IPS DF 6.9 (cell line): Measurements from ENCODE around the gene C19orf67.
"Not testable (repeated sequence)": the region's sequence is repeated elsewhere in the genome, so short reads cannot be mapped to it uniquely, and the experiment has no call there.

Experiments used
- DNase-seq: peaks from one replicate; pipeline ENCODE4 v3.0.0-alpha.2; 2013; ENCODE audit warnings: low read depth, low spot score
- H3K27ac ChIP-seq: one replicate; pipeline ENCODE4 v1.5.1; 2013; ENCODE audit warnings: low read length, control low read depth
- H3K27me3 ChIP-seq: 2 replicates; pipeline ENCODE4 v1.6.1; 2013; ENCODE audit warnings: mild to moderate bottlenecking, low read length; ENCODE audit not compliant: control insufficient read depth, insufficient read depth
- H3K36me3 ChIP-seq: 2 replicates; pipeline ENCODE4 v1.6.1; 2013; ENCODE audit warnings: low read length; ENCODE audit not compliant: control insufficient read depth, insufficient read depth
- H3K4me1 ChIP-seq: 2 replicates; pipeline ENCODE4 v1.6.1; 2013; ENCODE audit warnings: low read length; ENCODE audit not compliant: control insufficient read depth, insufficient read depth
- H3K4me3 ChIP-seq: 2 replicates; pipeline ENCODE4 v1.5.1; 2013; ENCODE audit warnings: mild to moderate bottlenecking, low read length
- H3K9me3 ChIP-seq: 2 replicates; pipeline ENCODE4 v1.6.1; 2013; ENCODE audit warnings: low read length, inconsistent platforms; ENCODE audit not compliant: control insufficient read depth, insufficient read depth
- WGBS: extraction: QIAGEN DNeasy Blood & Tissue Kit; methylation state at CpG from one replicate; pipeline ENCODE4 v1.1.7; 2013; ENCODE audit warnings: mixed read lengths, missing lambda C conversion rate; ENCODE audit not compliant: insufficient read length, insufficient coverage; 5-methylcytosine and 5-hydroxymethylcytosine counted together

C19orf67 gene

GRCh38 chr19:14056069-14056666 lies 29.4 kb downstream of the C19orf67 start:
- no peak for DNase-seq
- H3K36me3 ChIP-seq: no peaks in the 10 kb centered on the region
- H3K4me3 ChIP-seq: no peak overlapping the region
- H3K27ac ChIP-seq: no peak overlapping the region
- WGBS: no CpG with 5 or more reads among the region's 10 CpGs
- H3K27me3 ChIP-seq: peaks cover 6% of the 10 kb centered on the region; the same call in 1 of the 2 replicates
- no peaks in the 10 kb centered on the region for H3K9me3 ChIP-seq
- H3K4me1 ChIP-seq: no peaks in the 10 kb centered on the region

GRCh38 chr19:14055396-14055795 lies 30.2 kb downstream of the C19orf67 start:
- Histone ChIP-seq H3K4me1 (no peaks in the 10 kb centered on the region), H3K9me3 (no peaks in the 10 kb centered on the region), H3K4me3 (no peak overlapping the region), H3K36me3 (no peaks in the 10 kb centered on the region; the same call in 1 of the 2 replicates), H3K27ac (no peak overlapping the region), H3K27me3 (peaks cover 6% of the 10 kb centered on the region; the same call in 1 of the 2 replicates)
- WGBS: no CpG with 5 or more reads among the region's 3 CpGs
- no peak for DNase-seq

GRCh38 chr19:14054721-14055120 lies 30.9 kb downstream of the C19orf67 start:
- H3K4me1 ChIP-seq: no peaks in the 10 kb centered on the region
- H3K27me3 ChIP-seq: peaks cover 6% of the 10 kb centered on the region; the same call in 1 of the 2 replicates
- H3K9me3 ChIP-seq: no peaks in the 10 kb centered on the region
- DNase-seq: no peak
- WGBS: no CpG with 5 or more reads among the region's 11 CpGs
- no peak overlapping the region for H3K27ac ChIP-seq
- H3K36me3 ChIP-seq: no peaks in the 10 kb centered on the region; the same call in 1 of the 2 replicates
- H3K4me3 ChIP-seq: no peak overlapping the region

GRCh38 chr19:14054099-14054498 lies 31.5 kb downstream of the C19orf67 start:
- WGBS: no CpG with 5 or more reads among the region's 6 CpGs
- DNase-seq: no peak
- Histone ChIP-seq H3K9me3 (no peaks in the 10 kb centered on the region), H3K4me1 (no peaks in the 10 kb centered on the region), H3K4me3 (no peak overlapping the region), H3K36me3 (no peaks in the 10 kb centered on the region; the same call in 1 of the 2 replicates), H3K27ac (no peak overlapping the region), H3K27me3 (peaks cover 6% of the 10 kb centered on the region; the same call in 1 of the 2 replicates)

- no peak for DNase-seq
- Histone ChIP-seq H3K9me3 (no peaks in the 10 kb centered on the region), H3K27me3 (peaks cover 3% of the 10 kb centered on the region; the same call in 1 of the 2 replicates), H3K4me3 (no peak overlapping the region), H3K4me1 (no peaks in the 10 kb centered on the region), H3K36me3 (no peaks in the 10 kb centered on the region; the same call in 1 of the 2 replicates), H3K27ac (no peak overlapping the region)
- whole genome bisulfite sequencing: no CpG with 5 or more reads among the region's 11 CpGs
These were observed 32.1 kb downstream of the C19orf67 start for GRCh38 chr19:14053500-14053899.

GRCh38 chr19:14053032-14053431 lies 32.6 kb downstream of the C19orf67 start:
- whole genome bisulfite sequencing: no CpG with 5 or more reads among the region's 3 CpGs
- H3K9me3 ChIP-seq: no peaks in the 10 kb centered on the region
- H3K4me3 ChIP-seq: no peak overlapping the region
- no peak for DNase-seq
- H3K4me1 ChIP-seq: no peaks in the 10 kb centered on the region
- H3K27me3 ChIP-seq: no peaks in the 10 kb centered on the region
- H3K36me3 ChIP-seq: no peaks in the 10 kb centered on the region; the same call in 1 of the 2 replicates
- no peak overlapping the region for H3K27ac ChIP-seq

GRCh38 chr19:14052470-14052869 lies 33.1 kb downstream of the C19orf67 start:
- Histone ChIP-seq H3K4me1 (no peaks in the 10 kb centered on the region), H3K27ac (no peak overlapping the region), H3K36me3 (no peaks in the 10 kb centered on the region; the same call in 1 of the 2 replicates), H3K9me3 (no peaks in the 10 kb centered on the region), H3K4me3 (no peak overlapping the region), H3K27me3 (no peaks in the 10 kb centered on the region)
- no peak for DNase-seq
- WGBS: no CpG with 5 or more reads among the region's 6 CpGs

- H3K36me3 ChIP-seq: no peaks in the 10 kb centered on the region; the same call in 1 of the 2 replicates
These were observed 33.6 kb downstream of the C19orf67 start for GRCh38 chr19:14051980-14052379.

GRCh38 chr19:14050961-14051360 lies 34.6 kb downstream of the C19orf67 start:
- H3K4me1 ChIP-seq, H3K27me3 ChIP-seq, H3K4me3 ChIP-seq, H3K36me3 ChIP-seq, DNase-seq, H3K9me3 ChIP-seq, H3K27ac ChIP-seq: not testable (repeated sequence)
- no CpG with 5 or more reads among the region's 11 CpGs for WGBS

More at GRCh38 chr19:14051980-14052379, 33.6 kb downstream of the C19orf67 start:
- DNase-seq: no peak
- Histone ChIP-seq H3K27me3 (no peaks in the 10 kb centered on the region), H3K4me3 (no peak overlapping the region), H3K27ac (no peak overlapping the region), H3K9me3 (no peaks in the 10 kb centered on the region), H3K4me1 (no peaks in the 10 kb centered on the region)
- WGBS: no CpG with 5 or more reads among the region's 9 CpGs

- Histone ChIP-seq H3K4me1 (no peaks in the 10 kb centered on the region), H3K27me3 (no peaks in the 10 kb centered on the region), H3K27ac (no peak overlapping the region), H3K9me3 (no peaks in the 10 kb centered on the region), H3K36me3 (no peaks in the 10 kb centered on the region; the same call in 1 of the 2 replicates), H3K4me3 (no peak overlapping the region)
- WGBS: no CpG with 5 or more reads among the region's 4 CpGs
- DNase-seq: no peak
These were observed 35.1 kb downstream of the C19orf67 start for GRCh38 chr19:14050512-14050911.
